Subcutaneous abdominal adipose tissue (tissue), 5 donors: ENCODE results near the gene NEURL2.
A peak's percentile ranks its signal among the peaks of the same experiment; 100 is the strongest.

Experiments used
- H3K27ac ChIP-seq: one replicate; pipeline ENCODE4 v1.7.0; 2013; ENCODE audit warnings: low read depth, mild to moderate bottlenecking, inconsistent platforms, low read length, moderate library complexity
- H3K27me3 ChIP-seq, 5 donors: one replicate each; pipeline ENCODE4 v1.7.0; 2013; ENCODE audit warnings: low read length in 5 of 5, inconsistent platforms in 1 of 5; ENCODE audit not compliant: control insufficient read depth in 5 of 5, insufficient read depth in 4 of 5
- H3K36me3 ChIP-seq, 5 donors: one replicate each; pipeline ENCODE4 v1.7.0; 2013; ENCODE audit warnings: low read length in 5 of 5; ENCODE audit not compliant: control insufficient read depth in 5 of 5, insufficient read depth in 5 of 5
- H3K4me1 ChIP-seq, 5 donors: one replicate each; pipeline ENCODE4 v1.7.0; 2013; ENCODE audit warnings: low read length in 5 of 5, mild to moderate bottlenecking in 3 of 5, moderate library complexity in 1 of 5; ENCODE audit not compliant: control insufficient read depth in 5 of 5, insufficient read depth in 5 of 5
- H3K4me3 ChIP-seq, 5 donors: one replicate each; pipeline ENCODE4 v1.7.0; 2013; ENCODE audit warnings: low read length in 5 of 5, low read depth in 1 of 5
- H3K9ac ChIP-seq, 5 donors: one replicate each; pipeline ENCODE4 v1.7.0; 2013; ENCODE audit warnings: low read length in 5 of 5, mild to moderate bottlenecking in 4 of 5, moderate library complexity in 3 of 5
- H3K9me3 ChIP-seq, 5 donors: one replicate each; pipeline ENCODE4 v1.7.0; 2013; ENCODE audit warnings: low read length in 5 of 5; ENCODE audit not compliant: control insufficient read depth in 5 of 5
- donor health status: healthy.
- donor health status: healthy.
- donor health status: healthy.
- donor health status: healthy.
- donor health status: healthy.

Gene NEURL2

GRCh38 chr20:45899046-45899835, 8.2 kb upstream of the NEURL2 start:
- peaks cover 4 to 90% (median 67%) of the 10 kb centered on the region in 5 donors for H3K36me3 ChIP-seq

DNA sequence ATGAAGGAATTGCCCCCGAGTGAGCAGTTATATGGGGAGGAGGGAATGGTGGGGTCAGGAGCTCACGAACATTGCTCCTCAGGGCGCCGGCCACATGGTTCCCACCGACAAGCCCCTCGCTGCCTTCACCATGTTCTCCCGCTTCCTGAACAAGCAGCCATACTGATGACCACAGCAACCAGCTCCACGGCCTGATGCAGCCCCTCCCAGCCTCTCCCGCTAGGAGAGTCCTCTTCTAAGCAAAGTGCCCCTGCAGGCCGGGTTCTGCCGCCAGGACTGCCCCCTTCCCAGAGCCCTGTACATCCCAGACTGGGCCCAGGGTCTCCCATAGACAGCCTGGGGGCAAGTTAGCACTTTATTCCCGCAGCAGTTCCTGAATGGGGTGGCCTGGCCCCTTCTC, 7.3 kb upstream of the NEURL2 start:
- Histone ChIP-seq H3K9me3 (no peaks in the 10 kb centered on the region), H3K36me3 (peaks cover 9 to 93% (median 72%) of the 10 kb centered on the region in 5 donors), H3K9ac (no peak overlapping the region), H3K4me3 (no peak overlapping the region), H3K27ac (no peak overlapping the region), H3K4me1 (peaks cover 0 to 3% (median 0%) of the 10 kb centered on the region in 5 donors), H3K27me3 (no peaks in the 10 kb centered on the region)

More at GRCh38 chr20:45899046-45899835, 8.2 kb upstream of the NEURL2 start:
- H3K9ac ChIP-seq = no peak overlapping the region
- no peaks in the 10 kb centered on the region for H3K4me1 ChIP-seq
- H3K27me3 ChIP-seq = no peaks in the 10 kb centered on the region
- H3K9me3 ChIP-seq = no peaks in the 10 kb centered on the region
- no peak overlapping the region for H3K27ac ChIP-seq
- H3K4me3 ChIP-seq = no peak overlapping the region

DNA sequence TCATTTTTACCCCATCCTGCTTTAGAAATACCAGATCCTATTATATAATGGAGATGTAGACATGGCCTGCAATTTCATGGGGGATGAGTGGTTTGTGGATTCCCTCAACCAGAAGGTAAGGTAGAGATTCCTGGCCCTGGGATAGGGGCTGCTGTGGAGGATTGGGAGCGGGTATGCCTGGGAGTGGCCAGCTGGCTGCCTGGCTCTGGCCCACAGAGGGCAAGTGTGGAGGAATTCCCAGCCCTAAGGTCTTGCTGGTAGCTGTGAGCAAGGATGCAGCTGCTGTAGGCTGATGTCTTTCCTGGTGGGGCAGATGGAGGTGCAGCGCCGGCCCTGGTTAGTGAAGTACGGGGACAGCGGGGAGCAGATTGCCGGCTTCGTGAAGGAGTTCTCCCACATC, 6.7 kb upstream of the NEURL2 start:
- H3K4me3 ChIP-seq = no peak overlapping the region
- peaks cover 0 to 7% (median 6%) of the 10 kb centered on the region in 5 donors for H3K4me1 ChIP-seq
- peaks cover 9 to 95% (median 77%) of the 10 kb centered on the region in 5 donors for H3K36me3 ChIP-seq
- H3K9ac ChIP-seq = no peak overlapping the region
- H3K9me3 ChIP-seq = no peaks in the 10 kb centered on the region
- no peak overlapping the region for H3K27ac ChIP-seq
- H3K27me3 ChIP-seq = no peaks in the 10 kb centered on the region

DNA sequence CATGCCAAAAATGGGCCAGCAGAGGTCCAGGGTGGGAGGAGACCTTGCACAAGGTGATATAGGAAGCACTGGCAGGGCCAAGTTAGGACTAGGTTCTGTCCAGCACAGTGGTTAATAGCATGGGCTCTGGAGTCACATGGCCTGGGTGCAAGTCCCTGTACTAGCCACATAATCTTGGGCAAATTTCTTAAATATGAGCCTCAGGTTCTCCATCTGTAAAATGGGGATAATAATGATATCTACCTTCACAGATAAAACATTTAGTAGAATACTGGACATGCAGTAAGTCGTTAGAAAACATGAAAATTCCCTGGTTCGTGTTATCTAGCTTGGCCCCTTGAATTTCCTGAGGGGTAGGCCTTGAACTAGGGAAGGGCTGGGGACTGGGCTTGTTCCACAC, 6.3 kb upstream of the NEURL2 start:
- no peak overlapping the region for H3K4me3 ChIP-seq
- H3K9ac ChIP-seq = no peak overlapping the region
- H3K27me3 ChIP-seq = no peaks in the 10 kb centered on the region
- H3K27ac ChIP-seq = no peak overlapping the region
- H3K4me1 ChIP-seq = peaks cover 0 to 11% (median 10%) of the 10 kb centered on the region in 5 donors
- peaks cover 9 to 93% (median 74%) of the 10 kb centered on the region in 5 donors for H3K36me3 ChIP-seq
- no peaks in the 10 kb centered on the region for H3K9me3 ChIP-seq

- no peak overlapping the region for H3K9ac ChIP-seq
- no peak overlapping the region for H3K27ac ChIP-seq
- no peaks in the 10 kb centered on the region for H3K27me3 ChIP-seq
- H3K4me3 ChIP-seq = no peak overlapping the region
- H3K9me3 ChIP-seq = no peaks in the 10 kb centered on the region
- peaks cover 3 to 17% (median 15%) of the 10 kb centered on the region in 5 donors for H3K4me1 ChIP-seq
- peaks cover 9 to 88% (median 69%) of the 10 kb centered on the region in 5 donors for H3K36me3 ChIP-seq
Observed at GRCh38 chr20:45896641-45897161, 5.7 kb upstream of the NEURL2 start.

DNA sequence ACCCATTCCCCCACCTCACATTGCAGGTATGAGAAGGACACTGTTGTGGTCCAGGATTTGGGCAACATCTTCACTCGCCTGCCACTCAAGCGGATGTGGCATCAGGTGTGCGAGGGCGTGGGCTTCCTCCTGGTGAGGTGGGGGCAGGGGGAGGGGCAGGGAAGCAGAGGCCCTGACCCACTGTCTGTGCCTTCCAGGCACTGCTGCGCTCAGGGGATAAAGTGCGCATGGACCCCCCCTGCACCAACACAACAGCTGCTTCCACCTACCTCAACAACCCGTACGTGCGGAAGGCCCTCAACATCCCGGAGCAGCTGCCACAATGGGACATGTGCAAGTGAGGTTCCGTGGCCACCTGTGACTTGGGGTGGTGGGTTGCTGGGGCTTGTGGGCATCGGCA, 3.8 kb upstream of the NEURL2 start:
- H3K4me1 ChIP-seq = peaks cover 5 to 35% (median 32%) of the 10 kb centered on the region in 5 donors
- no peaks in the 10 kb centered on the region for H3K9me3 ChIP-seq
- H3K27me3 ChIP-seq = no peaks in the 10 kb centered on the region
- no peak overlapping the region for H3K4me3 ChIP-seq
- H3K36me3 ChIP-seq = peaks cover 5 to 71% (median 64%) of the 10 kb centered on the region in 5 donors
- no peak overlapping the region for H3K9ac ChIP-seq
- H3K27ac ChIP-seq = no peak overlapping the region

DNA sequence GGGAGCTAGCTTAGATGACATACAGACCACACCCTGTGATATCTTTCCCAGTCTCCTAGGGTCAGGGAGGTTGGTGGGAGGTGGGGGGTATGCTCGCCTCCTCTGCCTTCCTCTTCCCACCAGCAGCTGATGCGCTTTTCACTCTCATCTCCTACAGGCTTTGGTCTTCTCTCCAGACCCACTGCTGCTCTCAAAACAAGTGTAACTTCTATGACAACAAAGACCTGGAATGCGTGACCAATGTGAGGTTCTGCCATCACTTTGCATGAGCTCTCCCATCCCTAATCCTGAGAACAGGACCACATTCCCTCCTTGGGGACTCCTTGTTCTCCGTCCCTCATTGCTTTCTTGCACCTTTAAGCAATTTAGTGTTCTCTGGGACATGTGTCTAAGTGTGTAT, 2.8 kb upstream of the NEURL2 start:
- H3K9me3 ChIP-seq = no peaks in the 10 kb centered on the region
- no peak overlapping the region for H3K27ac ChIP-seq
- peaks cover 5 to 35% (median 32%) of the 10 kb centered on the region in 5 donors for H3K4me1 ChIP-seq
- no peaks in the 10 kb centered on the region for H3K27me3 ChIP-seq
- H3K36me3 ChIP-seq = peaks cover 5 to 61% (median 57%) of the 10 kb centered on the region in 5 donors
- H3K9ac ChIP-seq = no peak overlapping the region
- H3K4me3 ChIP-seq = no peak overlapping the region

- Histone ChIP-seq H3K9ac (no peak overlapping the region), H3K36me3 (peaks cover 5 to 53% (median 51%) of the 10 kb centered on the region in 5 donors), H3K27me3 (no peaks in the 10 kb centered on the region), H3K4me1 (peaks cover 5 to 35% (median 32%) of the 10 kb centered on the region in 5 donors), H3K27ac (no peak overlapping the region), H3K9me3 (no peaks in the 10 kb centered on the region), H3K4me3 (peak overlapping the region in 1 of 5 donors; percentile 17)
Observed at GRCh38 chr20:45892828-45893500, 2.0 kb upstream of the NEURL2 start.

GRCh38 chr20:45892049-45892825, 1.2 kb upstream of the NEURL2 start:
- peak overlapping the region; percentile 85 for H3K27ac ChIP-seq
- H3K4me1 ChIP-seq = peaks cover 5 to 35% (median 32%) of the 10 kb centered on the region in 5 donors
- no peaks in the 10 kb centered on the region for H3K9me3 ChIP-seq
- peak overlapping the region; percentile 16 to 91 (median 79) for H3K9ac ChIP-seq
- peaks cover 5 to 51% (median 48%) of the 10 kb centered on the region in 5 donors for H3K36me3 ChIP-seq
- no peaks in the 10 kb centered on the region for H3K27me3 ChIP-seq
- H3K4me3 ChIP-seq = peak overlapping the region; percentile 68 to 83 (median 76)
